IPS DF 4.7 (cell line): ENCODE results near the gene ALDOC.
"Not testable (repeated sequence)": the region's sequence is repeated elsewhere in the genome, so short reads cannot be mapped to it uniquely, and the experiment has no call there.

ENCODE experiments used
- DNase-seq: peaks from one replicate; pipeline ENCODE4 v3.0.0-alpha.2; 2013; ENCODE audit warnings: low spot score; ENCODE audit errors: extremely low read depth

Gene ALDOC

DNA sequence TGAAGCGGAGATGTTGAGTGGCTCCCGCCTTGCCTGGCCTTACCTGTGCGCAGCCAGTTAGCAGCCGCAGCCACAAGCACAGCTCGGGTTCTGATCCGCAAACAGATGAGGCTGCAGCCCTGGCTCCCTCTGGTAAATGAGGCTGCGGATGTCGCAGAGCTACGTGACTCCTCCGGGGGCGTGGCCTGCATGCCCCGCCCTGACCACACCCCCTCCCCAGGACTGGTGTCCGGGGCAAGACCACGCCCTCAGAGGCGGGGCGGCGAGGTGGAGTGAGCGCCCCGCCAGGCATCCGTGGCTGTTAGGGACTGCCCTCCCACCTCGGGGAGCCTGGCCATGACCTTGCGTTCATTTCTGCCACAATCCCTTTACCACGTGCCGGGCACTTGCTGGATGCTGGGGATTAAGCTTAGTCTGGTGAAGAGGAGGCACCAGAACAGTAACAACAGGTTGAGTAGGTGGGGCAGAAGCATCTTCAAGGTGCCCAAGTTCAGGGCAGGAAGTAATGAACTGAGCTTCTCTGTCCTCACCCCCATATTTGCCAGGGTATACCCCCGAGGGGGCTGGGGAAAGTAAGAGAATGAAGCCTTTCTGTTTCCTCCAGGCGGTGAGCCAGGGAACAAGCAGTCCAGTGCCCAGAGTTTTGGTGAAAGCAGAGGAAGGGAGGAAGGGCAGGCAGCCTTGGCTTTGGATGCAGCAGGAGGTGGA, at the start of gene ALDOC:
Gene ALDOC, minus strand, starts transcription at position 138 of the 708 bp plus-strand sequence. CDS start 1,363 bp downstream, outside the sequence.
- DNase-seq: peak; percentile 86

DNA sequence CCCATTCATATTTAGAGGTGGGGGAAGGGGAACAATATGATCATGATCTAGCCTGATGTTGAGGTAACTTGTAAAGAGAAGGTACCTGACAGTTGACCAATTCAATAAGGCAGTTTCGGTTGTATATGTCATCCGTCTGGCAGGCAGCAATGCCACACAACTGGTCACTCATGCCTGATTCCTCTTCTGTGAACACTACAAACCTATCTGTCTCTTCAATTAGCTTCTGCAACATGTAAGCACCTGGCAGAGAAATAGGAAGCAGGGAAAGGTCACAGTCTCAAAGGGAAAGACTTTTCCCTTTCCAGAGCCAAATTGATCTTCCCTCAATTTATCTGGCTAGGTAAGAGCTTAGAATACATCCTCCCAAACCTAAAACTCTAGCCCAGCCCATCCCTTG, 47.5 kb upstream of the ALDOC start:
- DNase-seq: no peak

DNA sequence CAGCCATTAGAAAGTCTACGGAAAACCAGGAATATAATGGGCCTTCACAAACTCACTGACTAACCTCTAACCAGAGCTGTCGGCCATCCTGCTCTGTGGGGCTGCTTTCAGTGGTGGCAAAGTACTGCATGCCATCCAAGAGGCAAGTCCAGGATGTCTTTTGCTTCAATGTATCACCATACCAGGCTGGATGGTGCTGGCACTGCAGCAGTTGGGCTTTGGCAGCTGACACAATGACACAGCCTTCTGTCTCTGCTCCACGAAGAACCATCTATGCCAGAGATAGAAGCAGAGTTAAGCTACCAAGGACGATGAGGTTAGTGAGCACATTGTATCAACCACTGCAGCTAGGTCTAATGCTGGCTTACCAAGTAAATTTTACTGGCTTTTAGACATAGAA, 47.0 kb upstream of the ALDOC start:
- DNase-seq: no peak

DNA sequence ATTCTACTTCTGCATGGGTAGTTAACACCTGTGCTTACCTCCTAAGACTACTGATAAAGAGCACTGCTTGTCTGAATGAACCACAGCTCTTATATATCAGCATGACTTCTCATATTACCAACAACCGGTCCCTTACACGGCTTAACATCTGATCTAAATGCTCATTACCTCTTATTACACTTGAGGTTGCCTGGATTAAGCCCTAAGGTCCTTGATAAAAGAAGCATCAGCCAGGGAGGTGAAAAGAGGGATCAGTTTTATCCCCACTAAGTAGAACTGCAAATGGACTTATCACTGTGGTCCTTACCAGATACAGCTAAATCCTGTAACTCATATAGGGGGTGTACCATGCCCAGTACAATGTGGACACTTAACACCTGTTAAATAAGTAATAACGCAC, 45.5 kb upstream of the ALDOC start:
- DNase-seq: no peak

DNA sequence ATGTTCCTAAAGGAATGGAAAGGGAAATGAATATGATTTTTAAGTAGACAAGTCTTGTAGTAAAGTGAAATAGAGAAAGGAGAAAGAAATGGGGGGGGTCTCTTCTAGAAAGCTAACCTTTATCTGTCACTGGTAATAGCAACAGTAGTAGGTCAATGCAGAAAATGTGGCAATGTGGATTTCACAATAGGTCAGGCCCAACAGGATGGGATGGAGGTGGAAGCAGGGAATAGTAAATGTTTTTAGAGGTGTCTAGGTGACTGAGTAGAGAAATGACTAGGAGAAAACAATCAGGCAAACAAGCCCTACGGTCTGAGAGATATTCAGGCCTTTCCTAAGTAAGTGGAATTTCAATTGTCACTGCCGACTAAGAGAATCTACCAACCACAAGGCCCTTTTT, 43.3 kb upstream of the ALDOC start:
- no peak for DNase-seq

DNA sequence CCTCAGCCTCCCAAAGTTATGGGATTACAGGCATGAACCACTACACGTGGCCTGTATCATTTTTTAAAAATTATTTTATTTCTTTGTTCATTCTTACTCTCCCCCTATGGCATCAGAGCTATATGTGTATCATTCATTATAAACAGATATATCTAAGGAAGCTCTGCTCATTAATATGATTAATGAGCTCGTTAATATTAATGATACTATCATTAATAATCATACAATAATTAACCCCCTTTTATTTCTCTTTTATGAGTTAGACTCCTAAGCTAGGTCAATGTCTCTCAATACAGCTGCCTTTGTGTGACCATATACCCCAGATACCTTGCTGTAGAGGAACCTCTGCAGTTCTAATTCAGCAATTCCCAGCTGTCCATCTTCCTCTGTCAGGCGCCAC, 41.8 kb upstream of the ALDOC start:
- no peak for DNase-seq

DNA sequence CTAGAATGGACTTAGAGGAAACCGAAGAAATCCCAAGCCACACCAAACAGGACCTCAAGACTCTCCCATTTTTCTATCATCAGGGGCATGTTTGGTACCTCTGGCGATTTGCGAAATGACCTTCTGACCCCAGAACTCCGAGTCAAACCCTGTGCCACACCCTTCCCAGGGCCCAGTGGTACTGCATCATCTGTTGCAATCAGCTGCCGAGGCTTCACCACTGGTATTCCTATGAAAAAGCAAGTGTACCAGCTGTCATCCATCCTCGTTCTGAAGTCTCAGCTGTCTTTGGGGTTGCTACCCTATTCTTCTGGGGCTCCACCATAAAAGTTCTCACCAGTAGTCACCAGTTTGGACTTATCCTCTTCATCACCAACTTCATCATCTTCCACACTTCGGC, 39.6 kb upstream of the ALDOC start:
- DNase-seq: no peak

DNA sequence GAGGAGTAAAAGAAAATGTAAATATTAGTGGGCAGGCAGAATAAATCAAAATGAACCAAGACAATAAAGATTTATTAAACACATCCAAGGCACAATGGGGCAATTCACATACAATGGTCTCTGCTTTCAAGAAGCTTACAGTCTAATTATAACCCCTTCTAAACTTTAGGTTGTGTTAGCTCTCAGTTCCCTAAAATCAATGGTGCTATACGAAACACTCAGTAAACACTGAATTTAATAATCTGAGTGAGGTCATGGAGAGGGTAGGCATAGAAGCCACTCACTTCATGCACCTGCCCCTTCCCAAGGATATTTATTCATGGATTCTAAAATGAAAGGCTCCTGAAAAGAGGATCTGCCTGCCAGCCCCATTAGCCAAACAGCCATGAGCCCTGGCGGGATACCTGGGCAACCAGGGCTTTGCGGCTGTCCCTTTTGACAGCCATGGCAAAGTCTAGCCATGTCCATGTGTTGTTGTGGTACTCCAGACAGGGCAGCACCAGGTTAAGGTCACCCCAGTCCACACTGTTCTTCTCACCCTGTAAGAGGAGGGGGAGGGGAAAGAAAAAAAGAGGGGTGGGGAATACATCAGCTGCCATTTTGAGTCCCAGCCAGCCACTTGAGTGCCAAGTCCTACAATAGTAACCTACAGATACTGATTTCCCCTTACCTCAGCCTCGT, 38.7 kb upstream of the ALDOC start:
- no peak for DNase-seq

DNA sequence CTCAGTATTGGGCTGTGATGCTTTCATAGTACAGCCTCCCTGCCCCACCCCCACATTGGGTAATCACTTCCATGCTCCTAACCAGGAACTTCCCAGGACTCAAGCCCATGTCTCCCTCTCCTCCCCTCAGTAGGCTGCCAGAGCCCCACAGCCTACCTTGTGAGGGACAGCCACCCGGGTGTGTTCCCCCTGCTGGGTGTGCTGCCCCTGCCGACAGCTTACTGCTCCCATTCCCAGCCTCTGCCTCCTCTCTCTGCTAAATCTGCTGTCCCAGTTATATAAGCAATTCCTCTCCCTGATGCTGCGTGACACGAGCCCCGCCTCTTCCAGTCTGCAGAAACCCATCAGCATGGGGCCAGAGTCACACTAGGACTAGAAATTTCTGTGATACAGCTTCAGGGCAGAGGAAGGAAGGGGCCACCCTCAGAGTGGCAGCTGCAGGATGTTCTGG, 37.3 kb upstream of the ALDOC start, which contains the start of gene RSKR:
Gene RSKR, minus strand, starts transcription at position 255 of the 451 bp plus-strand sequence. Its CDS starts 24 bp downstream, at position 231.
- no peak for DNase-seq

DNA sequence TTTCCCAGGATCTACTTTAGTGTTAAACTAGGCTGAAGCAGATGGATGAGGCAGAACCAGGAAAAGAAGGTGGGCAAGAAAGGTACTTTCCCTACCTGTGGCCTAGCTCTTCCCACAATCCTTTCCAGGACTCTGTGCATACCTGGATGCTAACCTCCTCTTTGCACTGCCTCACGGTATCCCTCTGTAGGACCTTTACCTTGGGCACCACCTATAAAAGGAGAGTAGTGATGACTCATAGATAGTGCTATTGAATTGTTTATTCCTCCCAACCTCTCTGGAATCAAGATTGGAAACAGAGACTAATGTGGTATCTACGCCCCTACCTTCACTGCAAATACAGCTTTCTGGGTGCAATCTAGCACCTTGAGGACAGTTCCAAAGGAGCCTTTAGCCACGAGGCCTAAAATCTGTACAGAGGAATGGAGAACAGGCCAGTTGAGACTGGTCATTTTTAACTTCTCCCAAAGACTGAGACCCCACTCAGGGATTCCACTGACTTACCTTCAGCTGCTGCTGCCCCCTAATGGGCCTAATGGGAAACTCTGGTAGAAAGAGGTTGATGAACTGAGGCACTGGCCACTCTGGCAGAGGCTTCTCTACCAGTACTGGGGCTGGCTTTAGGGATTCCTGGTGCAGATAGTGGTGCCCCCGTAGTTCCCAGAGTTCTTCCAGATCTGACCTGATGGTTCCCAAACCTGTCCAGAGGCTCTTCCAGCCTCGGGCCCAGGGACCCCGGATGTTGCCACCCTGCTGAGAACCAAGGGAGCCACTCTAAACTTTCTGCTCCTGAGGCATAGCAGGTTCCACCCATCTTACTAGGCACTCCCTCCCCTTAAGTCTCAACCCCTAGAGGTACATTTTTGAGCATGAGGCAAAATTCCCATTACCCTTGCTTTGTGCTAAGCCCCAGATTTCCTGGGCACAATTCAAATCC, 36.5 kb upstream of the ALDOC start:
- no peak for DNase-seq

DNA sequence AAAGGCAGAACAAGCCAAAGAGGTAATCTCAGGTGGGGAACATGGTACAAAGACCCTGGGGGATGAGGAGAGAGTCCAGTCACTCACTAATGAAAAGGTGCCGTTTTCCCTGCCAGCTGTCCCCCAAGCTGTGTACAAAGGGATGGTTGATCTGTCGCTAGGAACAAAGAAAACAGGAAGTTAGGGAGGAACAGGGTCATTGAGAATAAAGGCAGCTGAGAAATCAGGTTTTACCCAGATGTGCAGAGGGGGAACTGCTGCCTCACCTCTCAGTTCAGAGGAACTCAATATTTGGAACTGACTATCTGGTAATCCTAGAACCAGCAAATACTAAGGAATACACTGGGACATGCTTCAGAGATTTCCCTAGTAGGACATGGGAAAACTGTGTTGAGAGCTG, 35.8 kb upstream of the ALDOC start:
- no peak for DNase-seq

DNA sequence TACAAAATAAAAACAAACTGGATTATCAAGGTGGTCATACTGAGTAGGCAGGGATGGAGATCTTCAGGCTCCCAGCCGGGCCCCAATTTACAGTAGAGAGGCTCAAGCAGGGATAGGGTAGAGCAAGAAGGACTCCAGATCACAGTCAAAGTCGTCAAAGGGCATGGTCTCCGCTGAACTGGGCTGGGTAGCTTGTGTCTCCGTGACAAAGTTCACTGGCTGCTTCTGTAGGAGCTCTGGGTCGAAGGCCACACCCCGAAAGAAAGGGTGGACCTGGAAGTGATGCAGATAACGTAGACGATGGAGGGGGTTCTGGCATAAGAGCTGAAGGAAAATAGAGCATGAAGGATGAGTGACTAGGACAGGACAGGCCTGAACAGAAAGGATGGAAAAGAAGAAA, 33.7 kb upstream of the ALDOC start:
- no peak for DNase-seq

DNA sequence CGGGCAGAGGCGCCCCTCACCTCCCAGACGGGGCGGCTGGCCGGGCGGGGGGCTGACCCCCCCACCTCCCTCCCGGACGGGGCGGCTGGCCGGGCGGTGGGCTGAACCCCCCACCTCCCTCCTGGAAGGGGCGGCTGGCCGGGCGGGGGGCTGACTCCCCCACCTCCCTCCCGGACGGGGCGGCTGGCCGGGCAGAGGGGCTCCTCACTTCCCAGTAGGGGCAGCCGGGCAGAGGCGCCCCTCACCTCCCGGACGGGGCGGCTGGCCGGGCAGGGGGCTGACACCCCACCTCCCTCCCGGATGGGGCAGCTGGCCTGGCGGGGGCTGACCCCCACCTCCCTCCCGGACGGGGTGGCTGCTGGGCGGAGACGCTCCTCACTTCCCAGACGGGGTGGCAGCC, 27.3 kb upstream of the ALDOC start:
- DNase-seq: not testable (repeated sequence)

DNA sequence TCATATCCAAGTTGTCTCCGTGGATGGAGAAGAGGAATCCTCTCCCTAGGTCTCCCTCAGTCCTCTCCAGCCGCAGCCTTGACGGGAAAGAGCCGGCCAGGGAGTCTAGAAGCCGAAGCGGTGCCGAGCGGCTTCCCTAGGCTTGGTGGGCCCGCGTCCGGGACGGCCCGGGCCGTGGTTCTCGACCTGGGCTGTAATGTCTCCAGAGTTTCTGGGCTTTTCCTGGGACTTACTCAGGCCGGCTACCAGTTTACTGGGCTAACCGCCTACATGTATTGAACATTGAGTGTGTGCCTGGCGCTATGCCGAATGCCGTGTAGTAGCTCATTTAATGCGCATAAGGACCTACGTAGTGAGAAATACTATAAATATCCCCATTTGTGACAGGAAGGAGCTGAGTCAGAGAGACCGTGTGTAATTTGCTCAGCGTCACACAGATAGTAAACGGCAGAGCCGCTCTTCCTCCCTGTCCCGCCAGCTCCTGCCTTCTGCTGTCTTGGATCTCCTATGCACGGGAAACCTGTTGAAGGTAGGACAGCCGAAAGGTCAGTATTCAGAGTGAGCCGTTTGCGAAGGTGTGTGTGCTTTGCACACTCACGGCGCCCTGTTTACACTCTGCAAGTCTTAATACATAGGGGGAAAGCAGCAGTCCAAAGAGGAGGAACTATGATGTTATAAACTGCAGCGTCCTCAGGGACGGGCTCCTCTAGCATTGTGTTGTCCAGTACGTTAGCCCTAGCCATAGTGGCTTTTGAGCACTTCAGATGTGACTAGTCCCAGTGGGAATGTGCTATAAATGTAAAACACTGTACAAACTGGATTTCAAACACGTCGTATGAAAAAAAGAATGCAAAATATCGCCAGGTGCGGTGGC, 22.9 kb upstream of the ALDOC start:
- no peak for DNase-seq

DNA sequence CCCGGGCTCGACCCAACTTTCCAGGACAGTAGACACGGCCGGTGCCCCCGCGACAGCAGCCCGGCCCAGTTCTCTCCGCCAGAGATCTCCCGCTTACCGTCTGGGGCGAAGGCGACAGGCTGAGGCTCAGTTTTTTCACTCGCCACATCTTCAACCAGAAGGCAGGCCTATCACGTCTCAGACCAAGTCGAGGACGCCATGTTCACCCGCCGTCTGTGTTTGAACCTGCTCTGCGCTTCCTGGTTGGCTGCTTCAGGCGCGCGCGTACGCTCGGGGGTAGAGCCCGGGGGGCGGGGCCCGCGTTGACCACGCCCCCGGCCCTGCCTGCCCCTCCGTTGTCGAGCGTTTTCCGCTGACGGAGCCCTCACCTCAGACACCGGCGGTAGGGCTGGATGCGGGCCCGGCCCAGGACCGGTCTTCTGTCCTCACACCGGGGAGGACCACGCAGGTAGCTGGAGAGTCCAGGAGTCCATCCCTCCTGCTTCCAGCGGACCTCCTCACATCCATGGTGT, 22.2 kb upstream of the ALDOC start, which contains the start of gene SPAG5:
Gene SPAG5, minus strand, starts transcription at position 227 of the 512 bp plus-strand sequence. Its CDS starts 79 bp downstream, at position 148.
- peak; percentile 72 for DNase-seq

DNA sequence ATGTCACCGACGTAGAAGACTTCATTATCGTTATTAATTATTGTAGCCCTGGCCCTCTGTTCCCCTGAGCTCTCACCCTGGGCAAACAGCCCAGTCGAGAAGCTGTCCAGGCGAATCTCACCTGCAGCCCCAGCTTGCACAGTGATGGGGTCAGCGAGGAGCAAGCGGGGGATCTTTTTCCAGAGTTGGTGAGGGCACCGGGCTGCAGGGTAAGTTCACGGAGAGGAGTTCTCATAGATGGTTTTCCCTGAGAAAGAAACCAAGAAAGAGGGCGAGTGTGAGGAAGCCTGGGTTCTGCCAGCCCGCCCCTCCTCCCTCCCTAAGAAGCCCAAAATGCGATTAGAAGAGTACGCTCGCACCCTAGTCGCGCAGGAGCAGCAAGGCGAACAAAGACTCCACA, 21.7 kb upstream of the ALDOC start:
- no peak for DNase-seq

DNA sequence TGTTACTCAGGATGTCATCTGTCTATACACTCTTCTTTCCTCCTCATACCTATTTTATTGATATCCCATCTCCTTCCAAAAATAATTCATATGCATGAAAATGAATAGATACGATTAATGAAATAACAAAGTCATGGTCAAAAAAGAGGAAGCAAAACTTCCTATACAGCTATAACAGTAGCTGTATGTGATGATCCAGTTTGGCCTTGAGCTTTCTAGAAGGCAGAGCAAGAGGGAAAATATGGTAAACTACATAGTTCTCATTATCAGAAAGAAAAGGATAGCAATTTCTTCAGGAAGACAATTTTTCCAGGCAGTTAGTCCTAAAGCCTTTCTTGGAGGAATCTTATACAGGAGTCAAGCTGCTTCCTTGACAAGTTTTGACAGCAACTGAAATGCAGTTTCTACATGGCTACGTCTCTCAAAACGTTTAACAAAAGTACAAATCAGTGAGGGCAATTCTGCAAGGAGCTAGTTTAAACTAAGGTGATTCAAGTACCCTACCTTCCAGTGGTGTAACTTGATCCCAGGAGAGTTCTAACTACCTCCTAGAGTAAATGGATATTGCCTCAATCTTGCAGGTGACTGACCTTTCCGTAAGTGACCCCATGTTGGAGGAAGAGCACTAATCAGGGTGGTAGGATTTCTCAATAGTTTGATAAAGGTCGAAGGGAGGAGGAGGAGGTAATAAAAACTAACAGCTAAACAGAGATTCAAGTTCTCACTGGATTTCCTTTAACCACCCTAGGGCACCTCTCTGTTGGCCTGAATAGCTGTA, 21.1 kb upstream of the ALDOC start:
- DNase-seq: no peak

DNA sequence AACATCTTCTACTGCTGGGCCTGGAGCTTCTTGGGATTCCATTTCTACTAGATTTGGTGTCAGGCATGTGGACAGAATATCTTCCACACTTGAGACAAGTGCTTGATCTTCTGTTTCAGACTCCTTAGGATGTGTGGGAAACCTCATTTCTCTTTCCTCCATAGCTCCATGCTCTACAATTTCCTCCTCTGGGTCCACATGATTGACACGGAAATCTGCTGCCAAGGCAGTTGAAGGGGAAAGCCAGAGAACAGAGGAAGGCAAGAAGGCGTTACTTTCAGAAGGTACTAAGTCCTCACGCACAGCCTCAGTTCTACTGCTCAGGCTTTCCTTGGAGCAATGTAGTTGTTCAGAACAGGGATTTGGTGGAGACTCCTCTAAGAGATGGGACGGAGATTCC, 15.6 kb upstream of the ALDOC start:
- DNase-seq: no peak

DNA sequence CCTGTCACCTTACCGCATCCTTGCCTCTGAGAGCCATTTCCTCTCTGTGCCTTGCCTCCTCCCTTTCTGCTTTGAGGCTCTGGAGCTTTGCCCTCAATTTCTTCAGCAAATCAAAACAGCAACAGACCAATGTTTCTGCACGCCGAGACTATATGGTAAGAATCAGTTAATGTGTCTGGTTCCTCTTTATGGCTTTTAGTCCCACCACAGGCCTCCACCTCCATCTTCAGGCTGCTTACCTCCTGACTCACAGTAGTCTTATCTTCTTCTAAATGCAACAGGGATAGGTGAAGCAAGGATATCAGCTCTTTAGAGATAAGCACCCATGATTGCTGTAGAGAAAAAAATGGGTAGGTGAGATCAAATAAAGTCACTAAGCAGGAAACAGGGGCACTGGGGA, 9.2 kb upstream of the ALDOC start:
- DNase-seq: no peak

DNA sequence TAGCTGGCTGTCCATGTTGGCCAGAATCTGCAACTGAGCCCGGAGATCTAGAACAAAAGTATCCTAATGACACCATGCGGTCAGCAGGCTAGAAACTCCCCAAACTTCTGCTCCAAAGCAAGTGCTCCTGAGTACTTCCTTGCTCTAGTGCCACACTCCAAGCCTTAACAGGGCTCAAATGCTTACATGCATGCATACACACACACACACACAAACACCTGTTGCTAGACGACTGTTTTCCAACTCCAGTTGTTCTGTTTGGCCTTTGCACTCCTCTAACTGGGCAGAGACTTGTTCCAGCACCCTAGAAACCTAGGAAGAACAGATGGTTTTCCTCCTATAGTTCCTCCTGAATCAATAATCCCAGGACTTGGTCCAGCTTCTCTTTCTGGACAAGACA, 7.7 kb upstream of the ALDOC start:
- DNase-seq: no peak
